HG03139 (cell line): Measurements from ENCODE around the gene C1orf226.

Experiments
- ATAC-seq: cut with Tn5 transposase; IDR thresholded peaks from one replicate; pipeline ENCODE4 v1.9.1; 2021; ENCODE audit not compliant: unreplicated experiment

The C1orf226 gene

GRCh38 chr1:162365284-162366020 is 16.1 kb upstream of the C1orf226 start:
- no peak for ATAC-seq

GRCh38 chr1:162366149-162366548 is 15.4 kb upstream of the C1orf226 start:
- ATAC-seq, result no peak

DNA sequence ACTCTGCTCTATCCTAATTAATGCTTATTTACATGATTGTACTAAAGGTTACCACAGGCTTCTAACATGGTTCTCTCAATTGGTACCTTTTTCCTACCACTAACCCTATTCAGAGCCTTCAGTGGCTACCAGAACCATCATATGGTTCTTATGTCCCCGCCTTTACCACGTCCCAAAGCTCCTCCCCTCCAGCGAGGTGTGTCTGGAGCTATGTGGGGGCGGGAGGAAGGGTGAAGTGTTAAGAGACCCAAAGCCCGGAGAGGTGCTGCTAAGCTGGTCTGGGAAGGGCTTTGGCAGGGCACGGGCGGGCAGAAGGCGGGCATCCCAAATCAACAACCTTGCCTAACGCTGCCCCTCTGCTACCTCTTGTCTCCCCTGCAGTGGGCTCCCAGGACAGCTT is 14.9 kb upstream of the C1orf226 start:
- no peak for ATAC-seq

- no peak for ATAC-seq
Observed at GRCh38 chr1:162367073-162367472, 14.5 kb upstream of the C1orf226 start.

DNA sequence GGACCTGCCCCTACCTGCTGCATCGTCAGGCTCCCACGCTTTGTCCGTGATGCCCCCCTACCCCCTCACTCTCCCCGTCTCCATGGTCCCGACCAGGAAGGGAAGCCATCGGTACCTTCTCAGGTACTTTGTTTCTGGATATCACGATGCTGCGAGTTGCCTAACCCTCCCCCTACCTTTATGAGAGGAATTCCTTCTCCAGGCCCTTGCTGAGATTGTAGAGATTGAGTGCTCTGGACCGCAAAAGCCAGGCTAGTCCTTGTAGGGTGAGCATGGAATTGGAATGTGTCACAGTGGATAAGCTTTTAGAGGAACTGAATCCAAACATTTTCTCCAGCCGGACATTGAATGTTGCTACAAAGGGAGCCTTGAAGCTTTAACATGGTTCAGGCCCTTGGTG is 13.8 kb upstream of the C1orf226 start:
- no peak for ATAC-seq

DNA sequence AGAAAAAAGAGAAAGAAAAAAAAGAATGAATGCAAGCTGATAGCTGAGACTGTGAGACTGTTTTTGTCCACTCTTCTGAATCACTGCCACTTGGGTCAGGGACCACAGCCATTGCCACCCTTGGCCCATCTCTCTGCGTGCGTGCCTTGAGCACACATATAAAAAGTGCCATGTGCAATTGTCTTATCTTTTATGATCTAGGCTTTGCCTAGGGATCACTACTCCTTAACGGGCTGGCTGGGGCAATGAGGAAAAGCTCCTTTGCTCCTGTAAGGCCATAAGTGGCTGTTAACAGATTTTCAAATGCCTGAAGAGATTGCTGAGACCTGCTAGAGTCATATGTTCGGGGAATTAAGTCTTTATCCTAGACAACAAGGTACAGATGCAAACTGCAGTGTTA is 13.1 kb upstream of the C1orf226 start:
- no peak for ATAC-seq

DNA sequence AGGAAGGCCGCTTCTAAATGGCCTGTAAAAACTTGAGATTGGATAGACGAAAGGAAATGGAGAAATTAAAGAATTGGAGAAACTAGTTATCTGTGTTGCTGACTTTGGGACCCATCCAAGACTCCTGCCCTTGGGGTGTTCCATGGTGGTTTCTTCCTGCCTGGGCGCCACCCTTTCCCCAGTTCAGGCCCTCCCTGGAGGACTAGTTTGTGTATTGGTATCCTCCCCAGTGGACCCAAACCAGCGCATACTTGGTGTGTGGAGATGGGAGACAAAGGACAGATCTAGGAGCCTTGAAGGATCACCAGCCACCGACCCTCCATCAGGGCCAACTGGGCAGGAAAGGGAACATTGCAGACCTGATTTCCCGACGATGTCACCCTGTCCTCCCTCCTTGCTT is 12.0 kb upstream of the C1orf226 start:
- no peak for ATAC-seq

DNA sequence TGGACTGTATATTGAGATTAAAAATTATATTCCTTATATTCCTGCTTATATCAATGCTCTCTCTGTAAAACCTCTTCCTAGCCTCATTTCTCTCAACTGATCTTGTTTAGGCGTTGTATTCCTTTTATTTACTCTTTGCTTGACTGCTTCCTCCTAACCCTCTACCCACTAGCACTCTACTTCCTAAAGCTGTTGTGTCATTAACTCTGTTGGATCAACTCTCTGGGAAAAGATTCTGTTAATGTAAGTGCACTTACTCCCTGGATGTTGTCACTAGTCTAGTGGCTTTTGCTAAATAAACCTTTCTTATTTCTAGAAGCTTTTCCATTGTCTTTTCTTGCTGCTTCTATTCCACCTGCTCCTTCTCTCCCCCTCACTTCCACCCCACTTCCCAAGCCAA is 11.4 kb upstream of the C1orf226 start:
- ATAC-seq, result no peak

DNA sequence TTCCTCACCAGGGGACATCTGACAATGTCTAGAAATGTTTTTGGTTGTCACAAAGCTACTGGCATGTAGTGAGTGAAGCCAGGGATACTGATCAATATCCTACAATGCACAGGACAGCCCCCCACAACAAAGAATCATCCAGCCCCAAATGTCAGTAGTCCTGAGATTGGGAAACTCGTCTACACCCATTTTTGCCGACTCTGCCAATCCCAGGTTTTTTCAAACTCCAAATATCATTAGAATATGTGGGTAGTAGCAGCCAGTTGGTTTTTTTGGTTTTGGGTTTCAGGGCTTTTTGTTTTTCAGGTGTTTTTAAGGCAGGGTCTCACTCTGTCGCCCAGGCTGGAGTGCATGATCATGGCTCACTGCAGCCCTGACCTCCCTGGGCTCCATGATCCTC is 10.8 kb upstream of the C1orf226 start:
- ATAC-seq, result no peak

- ATAC-seq, result no peak
Observed at GRCh38 chr1:162371611-162372010, 9.9 kb upstream of the C1orf226 start.

DNA sequence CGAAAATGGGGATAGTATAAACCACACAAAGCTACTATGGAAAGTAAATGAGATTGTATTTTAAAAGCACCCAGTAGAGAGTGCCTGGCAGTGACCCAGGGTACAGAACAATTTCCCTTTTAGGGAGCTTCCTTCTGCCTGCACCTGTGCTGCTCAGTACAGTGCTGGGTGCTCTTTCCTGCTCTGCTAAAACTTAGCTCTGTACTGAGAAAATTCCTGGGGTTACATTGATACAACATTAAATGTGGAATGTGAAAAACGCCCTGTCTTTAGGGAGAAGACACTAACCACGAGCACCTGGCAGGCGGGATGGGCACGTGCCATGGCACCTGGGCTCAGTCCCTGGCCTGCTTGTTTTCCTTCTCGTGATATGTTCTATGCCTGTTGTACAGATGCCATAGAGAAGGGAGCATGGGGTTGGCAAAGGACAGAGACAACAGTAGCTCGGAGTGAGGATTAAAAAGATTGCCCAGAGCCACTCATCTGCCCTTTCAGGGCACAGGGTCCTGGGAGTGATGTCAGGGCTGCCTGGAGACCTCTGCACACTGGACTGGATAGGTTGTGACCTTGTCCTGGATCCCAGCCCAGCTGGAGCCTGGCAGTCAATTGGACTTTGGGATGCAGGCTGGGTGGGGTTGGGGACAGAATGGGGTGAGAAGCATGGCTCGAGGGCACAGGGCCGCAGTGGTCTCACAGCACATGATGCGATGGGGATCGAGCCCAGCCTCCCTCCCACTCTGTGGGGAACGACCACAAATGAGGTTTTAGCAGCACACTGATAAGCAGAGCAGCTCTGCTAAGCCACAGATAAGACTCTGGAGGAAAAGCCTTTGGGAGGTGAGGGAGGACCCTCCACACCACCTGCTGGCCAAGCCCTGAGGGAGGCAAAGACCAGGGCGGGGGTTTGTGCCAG is 9.1 kb upstream of the C1orf226 start:
- no peak for ATAC-seq

GRCh38 chr1:162373072-162373427 is 8.5 kb upstream of the C1orf226 start:
- no peak for ATAC-seq

DNA sequence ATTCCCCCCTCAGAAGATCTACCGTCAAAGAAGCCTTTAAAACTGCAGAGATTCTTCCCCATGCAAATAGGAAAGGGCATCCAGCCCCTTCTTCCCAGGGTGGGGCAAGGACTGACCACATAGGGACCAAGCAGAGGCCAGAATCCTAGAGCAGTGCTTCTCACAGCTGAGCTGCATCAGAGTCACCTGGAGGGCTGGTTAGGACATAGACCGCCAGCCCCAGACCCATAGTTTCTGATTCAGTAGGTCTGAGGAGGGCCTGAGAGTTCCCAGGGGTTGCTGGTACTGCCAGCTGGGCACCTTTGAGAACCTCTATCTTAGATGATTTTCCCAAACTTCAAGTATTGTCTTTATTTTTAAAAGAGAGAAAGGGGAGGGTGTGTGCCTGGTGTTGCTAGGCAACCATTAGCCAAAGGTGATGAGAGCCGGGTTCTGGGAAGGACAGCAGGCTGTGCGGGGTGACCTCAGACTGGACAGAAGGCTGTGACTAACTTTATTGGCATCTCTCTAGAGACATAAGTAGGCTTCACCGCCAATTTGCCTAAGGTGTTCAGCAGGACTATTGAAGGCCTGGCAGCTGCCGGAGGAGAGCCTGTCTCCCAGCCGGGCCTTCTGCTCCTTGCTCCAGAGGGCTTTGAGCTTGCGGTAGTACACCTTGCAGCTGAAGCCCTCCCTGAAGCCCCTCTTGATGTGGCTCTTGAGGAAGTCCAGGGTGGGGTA is 7.8 kb upstream of the C1orf226 start:
- ATAC-seq, result no peak

DNA sequence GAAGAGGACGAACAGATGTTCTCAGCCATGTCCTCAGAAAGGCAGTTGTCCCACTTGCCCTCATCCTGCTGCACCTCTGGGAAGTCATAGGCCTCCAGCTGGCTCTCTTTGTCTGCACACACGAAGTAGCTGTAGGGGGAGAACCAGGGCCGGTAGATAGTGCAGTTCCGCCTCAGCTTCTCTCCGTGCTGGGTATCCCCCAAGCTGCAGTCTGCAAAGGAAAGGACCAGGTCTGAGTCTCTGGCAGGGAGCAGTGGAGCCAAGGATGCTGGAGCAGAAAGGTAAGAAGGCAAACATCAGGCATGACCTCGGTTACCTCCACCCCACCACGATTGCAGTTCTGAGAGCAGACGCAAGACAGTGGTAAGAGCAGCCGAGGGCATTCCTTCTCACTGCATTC is 7.1 kb upstream of the C1orf226 start:
- ATAC-seq, result no peak

- ATAC-seq, result no peak
Observed at GRCh38 chr1:162375463-162375862, 6.1 kb upstream of the C1orf226 start.

DNA sequence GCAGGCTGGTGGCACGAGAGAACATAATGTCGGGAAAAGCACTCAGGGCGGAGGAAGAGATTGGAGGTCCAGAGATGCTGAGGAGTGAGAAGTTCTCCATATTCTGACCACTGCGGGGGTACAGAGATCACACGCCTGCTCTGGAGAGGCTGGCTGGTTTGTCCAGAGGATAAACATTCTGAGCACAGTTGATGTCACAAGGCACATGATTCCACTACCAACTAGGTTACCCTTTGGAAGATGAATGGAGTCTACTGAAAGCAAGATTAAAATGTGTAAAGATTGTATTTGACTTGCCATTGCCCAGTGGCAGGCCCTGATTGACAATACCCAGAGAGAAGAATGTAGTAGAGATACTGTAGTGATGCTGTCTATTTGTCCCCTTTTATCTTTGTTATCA is 4.8 kb upstream of the C1orf226 start, which contains the start of gene SPATA46:
SPATA46 (minus strand) TSS at position 164 of the 400 bp plus-strand sequence; CDS start at position 100, 64 bp downstream.
- no peak for ATAC-seq

DNA sequence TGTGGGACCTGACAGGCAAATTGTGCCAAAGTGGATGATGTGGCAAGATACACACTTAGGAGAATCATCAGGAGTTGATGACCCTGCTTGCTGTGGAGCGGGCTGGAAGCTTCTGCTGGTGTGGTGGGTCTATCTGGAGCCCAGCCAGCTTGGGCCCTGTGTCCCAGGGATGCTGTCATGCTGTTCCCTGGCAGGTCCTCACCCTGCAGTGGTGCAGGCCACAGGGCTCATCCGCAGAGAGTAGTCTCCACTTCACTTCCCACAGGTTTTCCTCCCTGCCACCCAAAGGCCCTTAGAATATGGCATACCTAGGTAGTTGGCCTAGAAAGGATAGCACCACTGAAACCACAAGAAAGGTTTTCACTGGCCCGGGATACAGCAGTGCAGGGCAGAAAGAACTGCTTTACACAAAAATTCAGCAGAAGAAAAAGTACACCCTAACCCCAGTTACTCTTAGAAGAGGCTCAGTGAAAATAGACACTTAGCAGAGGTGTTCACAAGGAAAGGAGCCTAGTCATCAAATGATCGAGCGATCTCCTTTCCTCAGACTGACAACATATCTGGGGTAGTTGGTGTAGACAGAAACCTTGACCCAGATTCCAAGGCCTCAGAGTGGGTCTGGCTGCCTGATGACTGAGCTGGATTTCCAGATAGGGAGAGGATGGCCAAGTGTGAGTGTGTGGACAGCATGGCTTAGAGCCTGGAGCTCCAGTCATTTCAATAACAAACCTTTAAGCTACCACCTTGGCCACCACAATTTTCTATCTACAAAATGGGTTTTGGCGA is 1.3 kb upstream of the C1orf226 start:
- no peak for ATAC-seq

DNA sequence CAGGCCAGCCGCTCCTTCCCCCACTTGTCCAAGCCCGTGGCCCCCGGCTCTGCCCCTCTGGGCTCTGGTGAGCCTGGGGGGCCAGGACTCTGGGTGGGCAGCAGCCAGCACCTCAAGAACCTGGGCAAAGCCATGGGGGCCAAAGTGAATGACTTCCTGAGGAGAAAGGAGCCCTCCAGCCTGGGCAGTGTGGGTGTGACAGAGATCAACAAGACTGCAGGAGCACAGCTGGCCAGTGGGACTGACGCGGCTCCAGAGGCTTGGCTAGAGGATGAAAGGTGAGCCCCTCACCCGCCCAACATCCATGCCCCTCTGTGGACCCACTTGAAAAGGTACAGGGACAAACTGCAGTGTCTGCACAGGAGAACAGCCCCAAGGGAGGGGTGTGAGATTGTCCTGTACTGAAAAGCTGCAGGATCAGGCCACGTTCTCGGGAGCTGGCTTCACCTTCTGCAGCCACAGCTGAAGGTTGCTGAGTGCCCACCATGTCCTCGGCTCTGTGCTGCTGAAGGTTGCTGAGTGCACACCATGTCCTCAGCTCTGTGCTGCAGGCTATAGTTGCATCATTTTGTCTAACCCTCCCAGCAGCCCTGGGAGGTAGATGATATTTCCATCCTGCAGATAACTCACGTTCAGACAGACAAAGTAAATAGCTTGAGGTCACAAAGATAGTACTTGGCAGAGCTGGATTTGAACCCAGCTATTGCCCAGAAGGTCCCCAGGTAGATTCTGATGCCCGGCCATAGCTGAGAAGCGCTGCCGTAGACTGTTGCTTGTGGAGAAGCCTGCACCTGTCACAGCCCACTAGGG is 618 bp downstream of the C1orf226 start:
- ATAC-seq, result no peak

GRCh38 chr1:162383091-162383490 is 1.6 kb downstream of the C1orf226 start:
- ATAC-seq, result no peak

DNA sequence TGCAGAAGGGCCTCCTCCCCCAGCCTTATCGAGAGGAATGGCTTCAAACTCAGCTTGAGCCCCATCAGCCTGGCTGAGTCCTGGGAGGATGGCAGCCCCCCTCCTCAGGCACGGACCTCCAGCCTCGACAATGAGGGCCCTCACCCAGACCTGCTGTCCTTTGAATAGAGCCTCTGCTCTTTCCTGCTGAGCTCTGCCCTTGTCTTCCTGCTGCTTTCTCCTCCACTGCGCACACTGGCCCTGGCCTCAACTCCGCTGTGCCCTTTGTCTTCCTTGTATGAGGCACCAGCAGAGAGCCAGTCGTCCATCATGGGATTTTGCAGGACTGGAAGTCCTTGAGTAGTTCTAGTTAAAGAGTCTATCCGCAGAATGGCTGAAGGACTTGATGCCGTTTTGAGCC is 2.0 kb downstream of the C1orf226 start:
- no peak for ATAC-seq
